ENCODE results near the gene EMC1. TPM values are rescaled to one million over a fixed set of nuclear protein-coding genes. Genes with fewer than 3 reads are reported as not detected.

Gene EMC1
- total RNA-seq, 4 donors from 2014 or later = 18.7 to 38.0 (median 34.7) TPM

DNA sequence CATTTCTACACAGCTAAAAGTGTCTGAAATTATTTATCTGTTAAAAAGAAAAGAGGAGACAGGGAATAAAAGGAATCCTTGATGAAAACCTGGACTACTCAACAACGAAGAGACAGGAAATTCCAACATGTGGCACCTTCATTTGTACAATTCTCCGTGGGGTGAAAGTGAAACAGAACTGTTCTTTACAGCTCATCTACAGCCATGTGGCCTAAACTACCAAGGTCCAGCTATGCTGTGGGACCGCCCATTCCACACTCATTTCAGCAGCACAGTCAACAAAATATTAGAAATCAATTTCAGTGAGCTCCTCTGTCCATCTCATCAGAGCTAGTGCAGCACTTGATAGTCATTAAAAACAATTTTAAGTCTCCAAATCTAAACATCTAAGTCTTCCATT, 85.3 kb downstream of the EMC1 start:
- Histone ChIP-seq H3K4me1 (peaks cover 0 to 12% (median 0%) of the 10 kb centered on the region in 3 donors), H3K27me3 (no peaks in the 10 kb centered on the region), H3K4me3 (no peak overlapping the region), H3K36me3 (peaks cover 40 to 100% (median 66%) of the 10 kb centered on the region in 3 donors), H3K9me3 (no peaks in the 10 kb centered on the region), H3K27ac (no peak overlapping the region)
- DNase-seq = no peak
- WGBS, 2 donors = 75 to 83% methylated on average over 3 of the region's 3 CpGs
- intact Hi-C loops (cut with DNase I) = no loop called here
- TF ChIP-seq POLR2A (IDR thresholded peaks at IDR 0.05) = no peak
- TF ChIP-seq, protein P1, sequence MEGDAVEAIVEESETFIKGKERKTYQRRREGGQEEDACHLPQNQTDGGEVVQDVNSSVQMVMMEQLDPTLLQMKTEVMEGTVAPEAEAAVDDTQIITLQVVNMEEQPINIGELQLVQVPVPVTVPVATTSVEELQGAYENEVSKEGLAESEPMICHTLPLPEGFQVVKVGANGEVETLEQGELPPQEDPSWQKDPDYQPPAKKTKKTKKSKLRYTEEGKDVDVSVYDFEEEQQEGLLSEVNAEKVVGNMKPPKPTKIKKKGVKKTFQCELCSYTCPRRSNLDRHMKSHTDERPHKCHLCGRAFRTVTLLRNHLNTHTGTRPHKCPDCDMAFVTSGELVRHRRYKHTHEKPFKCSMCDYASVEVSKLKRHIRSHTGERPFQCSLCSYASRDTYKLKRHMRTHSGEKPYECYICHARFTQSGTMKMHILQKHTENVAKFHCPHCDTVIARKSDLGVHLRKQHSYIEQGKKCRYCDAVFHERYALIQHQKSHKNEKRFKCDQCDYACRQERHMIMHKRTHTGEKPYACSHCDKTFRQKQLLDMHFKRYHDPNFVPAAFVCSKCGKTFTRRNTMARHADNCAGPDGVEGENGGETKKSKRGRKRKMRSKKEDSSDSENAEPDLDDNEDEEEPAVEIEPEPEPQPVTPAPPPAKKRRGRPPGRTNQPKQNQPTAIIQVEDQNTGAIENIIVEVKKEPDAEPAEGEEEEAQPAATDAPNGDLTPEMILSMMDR (IDR thresholded peaks at IDR 0.05) = no peak

Other genes with a start within 250 kb of the EMC1 start
- 100 to 1,000 TPM in 1 of 4 donors, 10 to 100 TPM in 3; 52.4 to 121 (median 88.3) TPM for gene UBR4, start 41.3 kb downstream of the EMC1 start, total RNA-seq
- gene MRTO4, start 281 bp upstream of the EMC1 start, total RNA-seq = 10 to 100 TPM; 25.4 to 48.3 (median 34.2) TPM
- 1 to 10 TPM in 3 of 4 donors, under 1 TPM in 1; 0.50 to 2.4 (median 2.0) TPM for gene AKR7A3, start 37.2 kb upstream of the EMC1 start, total RNA-seq
- gene AKR7A2, start 60.6 kb upstream of the EMC1 start, total RNA-seq = 10 to 100 TPM; 57.7 to 93.4 (median 70.3) TPM
- gene SLC66A1, start 60.8 kb upstream of the EMC1 start, total RNA-seq = 10 to 100 TPM in 2 of 4 donors, 1 to 10 TPM in 2; 6.8 to 14.3 (median 10.3) TPM
- 100 to 1,000 TPM in 3 of 4 donors, 10 to 100 TPM in 1; 89.4 to 146 (median 126) TPM for gene CAPZB, start 234.0 kb upstream of the EMC1 start, total RNA-seq